Mammary epithelial cell (primary cell): ENCODE results near the gene CPLX1.

ENCODE experiments used
- EZH2 ChIP-seq: IDR thresholded peaks from 2 replicates; pipeline ENCODE4 v1.6.1; 2012; ENCODE audit warnings: low read length, inconsistent platforms, borderline replicate concordance
- TF ChIP-seq, protein P1 (sequence below), 2 donors: IDR thresholded peaks in 1 of 2; conservative IDR thresholded peaks in 1 of 2; 2 replicates each; pipeline ENCODE4 v1.5.1; 2011 to 2012; ENCODE audit warnings: inconsistent platforms in 2 of 2, low read length in 2 of 2, mild to moderate bottlenecking in 2 of 2, control low read depth in 1 of 2, low read depth in 1 of 2; ENCODE audit not compliant: insufficient read depth in 1 of 2; ENCODE audit errors: extremely low read depth in 1 of 2

DNA sequence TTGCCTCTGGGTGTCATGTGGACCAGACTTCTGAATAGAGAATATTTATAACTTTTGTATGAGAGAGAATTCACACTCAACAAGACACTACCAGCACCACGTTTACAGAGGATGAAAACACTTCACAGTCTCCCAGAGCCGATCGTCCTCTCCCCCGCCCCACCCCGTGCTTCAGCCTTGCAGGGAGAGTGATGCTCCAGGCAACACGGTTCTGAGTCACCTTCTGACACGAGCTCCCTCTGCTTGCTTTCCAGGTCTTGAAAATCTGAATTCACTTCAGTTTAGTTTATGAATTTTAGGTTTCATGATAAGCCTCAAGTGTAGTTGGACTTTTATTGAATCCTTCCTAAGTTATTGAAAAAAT is 59.8 kb downstream of the CPLX1 start:
- TF ChIP-seq, protein P1, sequence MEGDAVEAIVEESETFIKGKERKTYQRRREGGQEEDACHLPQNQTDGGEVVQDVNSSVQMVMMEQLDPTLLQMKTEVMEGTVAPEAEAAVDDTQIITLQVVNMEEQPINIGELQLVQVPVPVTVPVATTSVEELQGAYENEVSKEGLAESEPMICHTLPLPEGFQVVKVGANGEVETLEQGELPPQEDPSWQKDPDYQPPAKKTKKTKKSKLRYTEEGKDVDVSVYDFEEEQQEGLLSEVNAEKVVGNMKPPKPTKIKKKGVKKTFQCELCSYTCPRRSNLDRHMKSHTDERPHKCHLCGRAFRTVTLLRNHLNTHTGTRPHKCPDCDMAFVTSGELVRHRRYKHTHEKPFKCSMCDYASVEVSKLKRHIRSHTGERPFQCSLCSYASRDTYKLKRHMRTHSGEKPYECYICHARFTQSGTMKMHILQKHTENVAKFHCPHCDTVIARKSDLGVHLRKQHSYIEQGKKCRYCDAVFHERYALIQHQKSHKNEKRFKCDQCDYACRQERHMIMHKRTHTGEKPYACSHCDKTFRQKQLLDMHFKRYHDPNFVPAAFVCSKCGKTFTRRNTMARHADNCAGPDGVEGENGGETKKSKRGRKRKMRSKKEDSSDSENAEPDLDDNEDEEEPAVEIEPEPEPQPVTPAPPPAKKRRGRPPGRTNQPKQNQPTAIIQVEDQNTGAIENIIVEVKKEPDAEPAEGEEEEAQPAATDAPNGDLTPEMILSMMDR (conservative IDR thresholded peaks at IDR 0.05 in 1 of 2, IDR thresholded peaks at IDR 0.05 in 1 of 2; ENCODE audit: extremely low read depth in 1 of 2, insufficient read depth in 1 of 2, low read depth in 1 of 2, low read length in 2 of 2) = no peak
- TF ChIP-seq EZH2 = no peak
